Upper lobe of left lung (tissue), 4 donors: ENCODE data around the gene CHL1.

Source experiments
- POLR2AphosphoS5 ChIP-seq, 2 donors: sonication (generic); formaldehyde crosslinking; IDR thresholded peaks; one replicate each; pipeline ENCODE4 v1.5.1; 2017; ENCODE audit warnings: antibody characterized with exemption in 2 of 2
- TF ChIP-seq, protein P1 (sequence below), 6 experiments: fragments of 450-650 bp in 4 of 6; fragments of 200-600 bp in 2 of 6; sonication (generic) in 2 of 6; IDR thresholded peaks; one replicate each; pipeline ENCODE4 v1.5.1; 2016 to 2019; ENCODE audit warnings: antibody characterized with exemption in 6 of 6

DNA sequence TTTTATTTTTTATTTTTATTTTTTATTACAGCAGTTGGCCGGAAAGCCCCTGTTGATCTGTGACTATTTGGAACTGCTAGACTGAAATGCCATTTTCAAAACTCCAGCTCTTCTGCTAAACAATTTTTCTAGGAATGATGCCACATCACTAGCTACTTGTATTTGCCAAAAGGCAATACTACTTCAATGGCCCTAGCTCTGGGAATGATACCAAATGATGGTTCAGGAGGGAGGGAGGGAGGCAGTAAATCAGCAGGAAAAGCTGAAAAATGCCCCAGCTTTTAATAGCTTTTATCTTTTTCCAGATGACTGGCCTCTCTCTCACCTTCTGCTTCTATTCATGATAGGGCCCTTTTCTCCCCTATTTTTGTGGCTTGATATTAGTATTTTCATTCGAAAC, 2.6 kb upstream of the CHL1 start:
- TF ChIP-seq, protein P1, sequence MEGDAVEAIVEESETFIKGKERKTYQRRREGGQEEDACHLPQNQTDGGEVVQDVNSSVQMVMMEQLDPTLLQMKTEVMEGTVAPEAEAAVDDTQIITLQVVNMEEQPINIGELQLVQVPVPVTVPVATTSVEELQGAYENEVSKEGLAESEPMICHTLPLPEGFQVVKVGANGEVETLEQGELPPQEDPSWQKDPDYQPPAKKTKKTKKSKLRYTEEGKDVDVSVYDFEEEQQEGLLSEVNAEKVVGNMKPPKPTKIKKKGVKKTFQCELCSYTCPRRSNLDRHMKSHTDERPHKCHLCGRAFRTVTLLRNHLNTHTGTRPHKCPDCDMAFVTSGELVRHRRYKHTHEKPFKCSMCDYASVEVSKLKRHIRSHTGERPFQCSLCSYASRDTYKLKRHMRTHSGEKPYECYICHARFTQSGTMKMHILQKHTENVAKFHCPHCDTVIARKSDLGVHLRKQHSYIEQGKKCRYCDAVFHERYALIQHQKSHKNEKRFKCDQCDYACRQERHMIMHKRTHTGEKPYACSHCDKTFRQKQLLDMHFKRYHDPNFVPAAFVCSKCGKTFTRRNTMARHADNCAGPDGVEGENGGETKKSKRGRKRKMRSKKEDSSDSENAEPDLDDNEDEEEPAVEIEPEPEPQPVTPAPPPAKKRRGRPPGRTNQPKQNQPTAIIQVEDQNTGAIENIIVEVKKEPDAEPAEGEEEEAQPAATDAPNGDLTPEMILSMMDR (IDR thresholded peaks at IDR 0.05), result no peak
- no peak for TF ChIP-seq POLR2AphosphoS5 (IDR thresholded peaks at IDR 0.05)
